ENCODE measurements around the gene ARHGAP21.

ARHGAP21 gene

DNA sequence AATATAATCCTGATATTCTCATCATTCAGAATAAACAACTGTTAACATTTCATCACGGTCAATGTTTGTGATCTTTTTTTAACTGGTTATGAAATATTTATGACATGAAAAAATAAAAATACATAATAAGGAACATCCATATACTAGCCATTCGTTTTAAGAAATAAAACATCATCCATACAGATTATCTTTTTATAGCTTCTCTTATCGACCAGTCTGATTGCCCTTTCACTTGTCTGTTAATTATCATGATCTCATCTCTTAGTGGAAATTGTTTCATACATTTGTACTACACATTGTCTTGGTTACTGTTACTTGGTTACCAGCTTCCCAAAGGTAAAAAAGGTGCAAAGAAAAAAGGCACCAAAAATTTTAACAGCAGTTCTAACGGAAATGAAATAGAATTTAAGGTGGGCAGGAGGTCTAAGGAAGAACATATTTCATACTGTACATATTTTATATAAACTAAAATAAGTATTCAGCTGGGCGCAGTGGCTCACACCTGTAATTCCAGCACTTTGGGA is 8.4 kb downstream of the ARHGAP21 start:
- H3K4me3 ChIP-seq (ENCODE audit: low read depth, low read length) = no peak overlapping the region
- TF ChIP-seq, protein P1, sequence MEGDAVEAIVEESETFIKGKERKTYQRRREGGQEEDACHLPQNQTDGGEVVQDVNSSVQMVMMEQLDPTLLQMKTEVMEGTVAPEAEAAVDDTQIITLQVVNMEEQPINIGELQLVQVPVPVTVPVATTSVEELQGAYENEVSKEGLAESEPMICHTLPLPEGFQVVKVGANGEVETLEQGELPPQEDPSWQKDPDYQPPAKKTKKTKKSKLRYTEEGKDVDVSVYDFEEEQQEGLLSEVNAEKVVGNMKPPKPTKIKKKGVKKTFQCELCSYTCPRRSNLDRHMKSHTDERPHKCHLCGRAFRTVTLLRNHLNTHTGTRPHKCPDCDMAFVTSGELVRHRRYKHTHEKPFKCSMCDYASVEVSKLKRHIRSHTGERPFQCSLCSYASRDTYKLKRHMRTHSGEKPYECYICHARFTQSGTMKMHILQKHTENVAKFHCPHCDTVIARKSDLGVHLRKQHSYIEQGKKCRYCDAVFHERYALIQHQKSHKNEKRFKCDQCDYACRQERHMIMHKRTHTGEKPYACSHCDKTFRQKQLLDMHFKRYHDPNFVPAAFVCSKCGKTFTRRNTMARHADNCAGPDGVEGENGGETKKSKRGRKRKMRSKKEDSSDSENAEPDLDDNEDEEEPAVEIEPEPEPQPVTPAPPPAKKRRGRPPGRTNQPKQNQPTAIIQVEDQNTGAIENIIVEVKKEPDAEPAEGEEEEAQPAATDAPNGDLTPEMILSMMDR (conservative IDR thresholded peaks at IDR 0.05; ENCODE audit: low read depth, low read length) = no peak
- no peak for DNase-seq (ENCODE audit: low read depth)

DNA sequence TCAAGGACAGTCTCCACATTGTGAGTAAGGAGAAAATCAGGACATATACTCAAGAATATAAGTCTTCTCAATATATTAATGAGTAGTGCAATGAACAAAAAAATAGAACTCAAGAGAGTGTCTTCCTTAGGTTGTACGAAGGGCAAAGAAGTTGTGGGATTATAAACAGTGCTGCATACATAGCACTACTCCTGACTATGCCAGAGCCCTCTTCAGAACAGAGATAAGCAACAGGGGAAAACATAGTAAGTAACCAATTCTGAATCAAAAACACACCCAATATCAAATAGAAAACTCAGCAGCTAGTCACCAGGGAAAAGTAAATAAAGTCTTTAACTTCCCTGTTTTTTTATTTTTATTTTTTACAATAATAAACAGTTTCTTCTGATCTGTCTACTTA is 10.6 kb downstream of the ARHGAP21 start:
- DNase-seq (ENCODE audit: low read depth) = no peak
- TF ChIP-seq, protein P1 (conservative IDR thresholded peaks at IDR 0.05; ENCODE audit: low read depth, low read length) = no peak
- no peak overlapping the region for H3K4me3 ChIP-seq (ENCODE audit: low read depth, low read length)

DNA sequence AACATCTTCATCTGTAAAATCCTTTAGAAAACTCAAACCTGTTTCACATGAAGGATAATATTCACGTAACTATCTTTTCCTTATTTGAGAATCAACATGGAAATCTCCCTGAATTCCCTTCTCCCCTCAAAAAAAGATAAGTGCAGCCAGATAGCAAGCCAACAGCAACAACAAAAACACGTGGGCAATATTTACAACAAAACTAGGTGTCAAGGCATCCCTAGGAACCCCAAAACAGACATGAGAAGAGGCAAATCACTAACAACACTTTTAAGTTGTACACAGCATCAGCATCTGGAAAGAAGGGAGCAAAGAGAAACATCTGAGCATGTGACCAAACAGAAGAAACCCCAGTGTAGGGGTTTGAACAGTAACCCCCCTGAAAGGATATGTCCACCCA is 12.2 kb downstream of the ARHGAP21 start:
- TF ChIP-seq, protein P1 (conservative IDR thresholded peaks at IDR 0.05; ENCODE audit: low read depth, low read length) = no peak
- DNase-seq (ENCODE audit: low read depth) = no peak
- no peak overlapping the region for H3K4me3 ChIP-seq (ENCODE audit: low read depth, low read length)

DNA sequence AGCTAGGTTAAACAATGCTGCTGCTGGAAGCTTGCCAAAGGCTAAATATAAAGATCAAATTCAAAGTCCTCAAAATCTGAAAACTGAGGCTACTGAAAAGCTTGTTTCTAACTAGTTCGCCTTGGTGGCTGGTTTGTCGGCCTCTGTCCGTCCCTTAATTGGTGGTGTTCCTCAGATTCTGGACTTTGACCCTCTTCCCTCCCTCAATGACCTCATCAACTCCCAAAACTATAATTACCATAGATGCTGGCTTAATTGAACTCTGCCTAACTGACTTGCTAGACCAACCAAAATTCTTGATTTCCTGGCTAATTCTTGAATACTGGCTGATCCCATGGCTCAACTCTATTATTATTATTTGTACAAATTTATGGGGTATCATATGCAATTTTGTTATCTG is 15.6 kb downstream of the ARHGAP21 start:
- TF ChIP-seq, protein P1 (conservative IDR thresholded peaks at IDR 0.05; ENCODE audit: low read depth, low read length) = no peak
- H3K4me3 ChIP-seq (ENCODE audit: low read depth, low read length) = no peak overlapping the region
- no peak for DNase-seq (ENCODE audit: low read depth)

DNA sequence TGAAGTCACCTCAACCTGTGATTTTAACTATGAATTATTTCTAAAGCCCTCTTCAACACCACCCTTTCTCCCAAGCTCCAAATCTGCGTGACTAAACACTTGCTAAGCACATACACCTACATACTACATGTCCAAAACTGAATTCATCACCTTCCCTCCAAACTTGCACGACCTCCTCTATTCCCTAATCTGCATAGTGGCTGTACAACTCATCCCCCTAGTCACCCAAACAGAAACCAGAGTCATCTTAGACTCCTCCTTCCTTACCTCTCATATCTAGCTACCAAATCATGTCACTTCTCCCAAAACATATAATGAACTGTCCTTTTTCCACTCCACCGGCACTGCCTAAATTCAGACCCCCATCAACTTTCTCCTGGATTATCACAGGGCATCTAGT is 16.2 kb downstream of the ARHGAP21 start:
- no peak for DNase-seq (ENCODE audit: low read depth)
- TF ChIP-seq, protein P1 (conservative IDR thresholded peaks at IDR 0.05; ENCODE audit: low read depth, low read length) = no peak
- no peak overlapping the region for H3K4me3 ChIP-seq (ENCODE audit: low read depth, low read length)

DNA sequence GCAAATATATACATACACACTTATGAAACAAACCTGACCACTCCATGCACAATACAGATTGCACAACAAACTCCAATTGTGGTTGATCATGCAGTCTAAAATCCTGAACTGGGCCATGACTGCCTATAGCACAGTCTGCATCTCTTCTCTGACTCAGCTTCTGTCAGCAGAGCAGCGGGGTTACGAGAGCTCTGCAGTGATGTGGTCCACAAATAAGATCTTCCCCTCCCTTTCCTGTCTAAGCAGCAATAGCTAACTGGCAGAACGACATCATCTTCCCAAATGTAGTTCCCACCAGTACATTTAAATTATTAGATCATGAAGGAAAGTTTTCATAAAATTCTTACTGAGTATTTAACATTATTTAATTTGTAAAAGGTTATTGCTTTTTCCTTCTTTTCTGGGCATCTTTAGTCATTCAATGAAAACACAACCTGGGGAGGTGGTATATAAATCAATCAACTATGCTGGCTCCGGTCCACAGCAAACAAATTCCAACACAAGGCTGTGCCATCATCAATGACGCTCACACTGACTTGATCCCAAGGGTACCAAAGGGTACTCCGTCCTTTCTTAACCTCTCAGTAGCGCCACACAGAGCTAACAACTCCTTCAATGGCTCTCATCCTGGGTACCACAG is 17.1 kb downstream of the ARHGAP21 start:
- DNase-seq (ENCODE audit: low read depth) = peak; percentile 98
- no peak overlapping the region for H3K4me3 ChIP-seq (ENCODE audit: low read depth, low read length)
- TF ChIP-seq, protein P1 (conservative IDR thresholded peaks at IDR 0.05; ENCODE audit: low read depth, low read length) = no peak

DNA sequence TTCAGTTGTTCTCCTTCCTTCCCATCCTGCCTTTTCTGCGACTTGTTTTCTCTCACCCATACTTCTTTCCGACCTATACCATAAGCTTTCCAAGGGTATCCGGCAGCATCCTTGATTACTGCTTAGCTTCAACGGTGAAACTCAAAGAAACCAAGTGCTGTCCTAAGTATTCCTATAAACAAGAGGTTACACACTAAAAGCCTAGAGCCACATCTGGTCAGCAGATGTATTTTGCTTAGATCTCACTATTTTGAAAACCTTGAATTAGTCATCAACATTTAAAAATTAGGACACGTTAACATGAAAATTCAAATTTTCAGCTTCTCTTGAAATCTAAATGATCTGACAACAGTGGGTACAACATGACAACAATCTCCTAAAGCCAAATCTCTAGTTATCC is 20.0 kb downstream of the ARHGAP21 start:
- no peak overlapping the region for H3K4me3 ChIP-seq (ENCODE audit: low read depth, low read length)
- TF ChIP-seq, protein P1 (conservative IDR thresholded peaks at IDR 0.05; ENCODE audit: low read depth, low read length) = no peak
- DNase-seq (ENCODE audit: low read depth) = peak; percentile 85

Measured in choroid plexus epithelial cell (primary cell).